ENCODE measurements around the gene SLIT3.

DNA sequence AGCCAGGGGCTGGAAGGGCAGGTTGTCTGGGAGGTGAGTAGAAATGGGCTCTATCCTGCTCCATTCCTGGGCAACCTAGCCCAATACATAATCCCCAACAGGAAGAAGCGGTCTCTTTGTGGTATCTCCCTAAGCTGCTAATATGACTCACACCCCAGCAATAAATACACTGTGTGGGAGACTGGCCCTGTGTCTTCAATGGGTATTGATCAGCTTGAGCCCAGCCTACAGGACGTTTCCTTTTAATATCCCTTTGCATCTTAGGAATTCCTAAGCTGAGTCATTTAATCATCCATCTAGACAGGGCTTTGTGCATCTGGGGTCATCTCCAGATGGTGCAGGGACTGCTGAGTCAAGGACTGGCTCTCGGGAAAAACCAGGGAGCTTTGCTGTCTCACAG, 514.8 kb downstream of the SLIT3 start:
- TF ChIP-seq, protein P1, sequence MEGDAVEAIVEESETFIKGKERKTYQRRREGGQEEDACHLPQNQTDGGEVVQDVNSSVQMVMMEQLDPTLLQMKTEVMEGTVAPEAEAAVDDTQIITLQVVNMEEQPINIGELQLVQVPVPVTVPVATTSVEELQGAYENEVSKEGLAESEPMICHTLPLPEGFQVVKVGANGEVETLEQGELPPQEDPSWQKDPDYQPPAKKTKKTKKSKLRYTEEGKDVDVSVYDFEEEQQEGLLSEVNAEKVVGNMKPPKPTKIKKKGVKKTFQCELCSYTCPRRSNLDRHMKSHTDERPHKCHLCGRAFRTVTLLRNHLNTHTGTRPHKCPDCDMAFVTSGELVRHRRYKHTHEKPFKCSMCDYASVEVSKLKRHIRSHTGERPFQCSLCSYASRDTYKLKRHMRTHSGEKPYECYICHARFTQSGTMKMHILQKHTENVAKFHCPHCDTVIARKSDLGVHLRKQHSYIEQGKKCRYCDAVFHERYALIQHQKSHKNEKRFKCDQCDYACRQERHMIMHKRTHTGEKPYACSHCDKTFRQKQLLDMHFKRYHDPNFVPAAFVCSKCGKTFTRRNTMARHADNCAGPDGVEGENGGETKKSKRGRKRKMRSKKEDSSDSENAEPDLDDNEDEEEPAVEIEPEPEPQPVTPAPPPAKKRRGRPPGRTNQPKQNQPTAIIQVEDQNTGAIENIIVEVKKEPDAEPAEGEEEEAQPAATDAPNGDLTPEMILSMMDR (IDR thresholded peaks at IDR 0.05), result no peak
- TF ChIP-seq EZH2 (IDR thresholded peaks at IDR 0.05), result no peak
- TF ChIP-seq EZH2phosphoT487 (IDR thresholded peaks at IDR 0.05), result no peak
